ENCODE measurements around the gene MIS12.

MIS12 gene

DNA sequence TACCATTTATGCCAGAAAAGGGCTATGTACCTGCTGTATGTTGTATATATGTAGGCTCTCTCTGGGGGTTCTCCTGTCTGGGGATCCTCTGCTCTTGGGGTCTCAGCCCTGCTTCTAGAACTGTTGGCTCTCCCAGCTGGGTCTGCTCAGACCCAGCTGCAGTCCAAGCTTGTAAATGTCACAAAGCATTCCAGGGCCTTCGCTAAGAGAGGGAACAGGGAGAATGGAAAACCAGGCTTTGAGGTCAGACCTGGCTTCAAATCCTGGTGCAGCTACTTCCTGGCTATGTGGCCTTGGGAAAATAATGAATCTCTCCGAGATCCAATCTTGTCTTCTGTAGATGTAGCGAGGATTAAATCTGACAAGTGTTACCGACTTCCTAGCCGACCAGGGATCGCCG, 54.0 kb downstream of the MIS12 start:
- H3K36me3 ChIP-seq (ENCODE audit: insufficient read depth, low read depth, low read length) = no peaks in the 10 kb centered on the region
- no peaks in the 10 kb centered on the region for H3K4me1 ChIP-seq (ENCODE audit: insufficient read depth, low read length)
- H3K27ac ChIP-seq (ENCODE audit: low read length) = no peak overlapping the region
- no peak overlapping the region for H3K4me3 ChIP-seq (ENCODE audit: low read length)
- no peaks in the 10 kb centered on the region for H3K27me3 ChIP-seq (ENCODE audit: insufficient read depth, low read length)
- no peak overlapping the region for H3K9ac ChIP-seq (ENCODE audit: low read depth, low read length)
- H3K9me3 ChIP-seq (ENCODE audit: insufficient read depth, low read depth, low read length) = no peaks in the 10 kb centered on the region

Measured in iPS-20b (cell line).